ENCODE measurements around the gene RNASEH2C. TPM values are rescaled to one million over a fixed set of nuclear protein-coding genes. Genes with fewer than 3 reads are reported as not detected.

RNASEH2C gene
- total RNA-seq, 2 donors from 2014 or later, result 138 to 185 TPM

DNA sequence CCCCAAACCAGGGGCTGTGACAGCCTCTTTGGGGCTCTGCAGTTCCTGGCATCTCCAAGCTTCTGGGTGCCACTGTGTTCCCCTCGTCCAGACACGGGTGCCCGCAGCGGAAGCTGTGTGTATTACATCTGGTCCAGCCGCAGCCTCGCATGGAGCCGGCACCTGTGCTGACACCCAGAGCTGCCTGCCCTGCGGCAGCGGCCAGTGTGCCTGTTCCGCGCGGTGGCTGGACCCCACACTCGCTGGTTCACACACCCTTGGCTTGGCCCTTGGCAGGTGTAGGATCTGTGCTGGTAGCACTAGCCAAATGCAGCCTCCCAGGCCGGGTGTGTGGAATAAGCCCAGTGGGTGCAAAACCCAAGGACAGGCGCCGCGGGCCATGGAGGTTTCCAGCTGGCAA is 24.5 kb upstream of the RNASEH2C start:
- H3K4me3 ChIP-seq, result no peak overlapping the region

GRCh38 chr11:65744699-65745042 is 24.1 kb upstream of the RNASEH2C start:
- H3K9me3 ChIP-seq, result no peaks in the 10 kb centered on the region
- no peaks in the 10 kb centered on the region for H3K4me1 ChIP-seq (ENCODE audit: control insufficient read depth in 1 of 2, low read depth in 2 of 2)
- no peaks in the 10 kb centered on the region for H3K27me3 ChIP-seq (replicated peaks; ENCODE audit: insufficient read depth)
- ATAC-seq (ENCODE audit: insufficient number of reproducible peaks, low FRiP score, low read depth) (no peak), DNase-seq (ENCODE audit: low spot score) (no peak)
- TF ChIP-seq, protein P1, sequence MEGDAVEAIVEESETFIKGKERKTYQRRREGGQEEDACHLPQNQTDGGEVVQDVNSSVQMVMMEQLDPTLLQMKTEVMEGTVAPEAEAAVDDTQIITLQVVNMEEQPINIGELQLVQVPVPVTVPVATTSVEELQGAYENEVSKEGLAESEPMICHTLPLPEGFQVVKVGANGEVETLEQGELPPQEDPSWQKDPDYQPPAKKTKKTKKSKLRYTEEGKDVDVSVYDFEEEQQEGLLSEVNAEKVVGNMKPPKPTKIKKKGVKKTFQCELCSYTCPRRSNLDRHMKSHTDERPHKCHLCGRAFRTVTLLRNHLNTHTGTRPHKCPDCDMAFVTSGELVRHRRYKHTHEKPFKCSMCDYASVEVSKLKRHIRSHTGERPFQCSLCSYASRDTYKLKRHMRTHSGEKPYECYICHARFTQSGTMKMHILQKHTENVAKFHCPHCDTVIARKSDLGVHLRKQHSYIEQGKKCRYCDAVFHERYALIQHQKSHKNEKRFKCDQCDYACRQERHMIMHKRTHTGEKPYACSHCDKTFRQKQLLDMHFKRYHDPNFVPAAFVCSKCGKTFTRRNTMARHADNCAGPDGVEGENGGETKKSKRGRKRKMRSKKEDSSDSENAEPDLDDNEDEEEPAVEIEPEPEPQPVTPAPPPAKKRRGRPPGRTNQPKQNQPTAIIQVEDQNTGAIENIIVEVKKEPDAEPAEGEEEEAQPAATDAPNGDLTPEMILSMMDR (IDR thresholded peaks at IDR 0.05), result no peak
- H3K4me3 ChIP-seq, result no peak overlapping the region
- H3K36me3 ChIP-seq, result no peaks in the 10 kb centered on the region
- H3K27ac ChIP-seq, result no peak overlapping the region

More for the DNA sequence above, 24.5 kb upstream of the RNASEH2C start:
- ATAC-seq (ENCODE audit: insufficient number of reproducible peaks, low FRiP score, low read depth), result no peak
- Histone ChIP-seq H3K36me3 (no peaks in the 10 kb centered on the region), H3K27ac (no peak overlapping the region), H3K4me1 (ENCODE audit: control insufficient read depth in 1 of 2, low read depth in 2 of 2) (no peaks in the 10 kb centered on the region), H3K27me3 (replicated peaks; ENCODE audit: insufficient read depth) (no peaks in the 10 kb centered on the region), H3K9me3 (no peaks in the 10 kb centered on the region)
- no peak for DNase-seq (ENCODE audit: low spot score)
- TF ChIP-seq, protein P1 (IDR thresholded peaks at IDR 0.05), result no peak

- Histone ChIP-seq H3K27ac (no peak overlapping the region), H3K9me3 (no peaks in the 10 kb centered on the region), H3K36me3 (no peaks in the 10 kb centered on the region), H3K27me3 (replicated peaks; ENCODE audit: insufficient read depth) (no peaks in the 10 kb centered on the region), H3K4me1 (ENCODE audit: control insufficient read depth in 1 of 2, low read depth in 2 of 2) (no peaks in the 10 kb centered on the region), H3K4me3 (no peak overlapping the region)
- DNase-seq (ENCODE audit: low spot score), result no peak
- TF ChIP-seq, protein P1 (IDR thresholded peaks at IDR 0.05), result no peak
- ATAC-seq (ENCODE audit: insufficient number of reproducible peaks, low FRiP score, low read depth), result no peak
These were observed 23.6 kb upstream of the RNASEH2C start for GRCh38 chr11:65744026-65744698.

GRCh38 chr11:65743681-65744025 is 23.1 kb upstream of the RNASEH2C start:
- no peak for DNase-seq (ENCODE audit: low spot score)
- ATAC-seq (ENCODE audit: insufficient number of reproducible peaks, low FRiP score, low read depth), result no peak
- H3K27ac ChIP-seq, result no peak overlapping the region

GRCh38 chr11:65742353-65742752 is 21.8 kb upstream of the RNASEH2C start:
- DNase-seq (ENCODE audit: low spot score), result no peak
- Histone ChIP-seq H3K4me1 (ENCODE audit: control insufficient read depth in 1 of 2, low read depth in 2 of 2) (no peaks in the 10 kb centered on the region), H3K36me3 (no peaks in the 10 kb centered on the region), H3K4me3 (no peak overlapping the region), H3K9me3 (no peaks in the 10 kb centered on the region), H3K27me3 (replicated peaks; ENCODE audit: insufficient read depth) (no peaks in the 10 kb centered on the region), H3K27ac (no peak overlapping the region)
- TF ChIP-seq, protein P1 (IDR thresholded peaks at IDR 0.05), result no peak
- ATAC-seq (ENCODE audit: insufficient number of reproducible peaks, low FRiP score, low read depth), result no peak

More at GRCh38 chr11:65743681-65744025, 23.1 kb upstream of the RNASEH2C start:
- no peaks in the 10 kb centered on the region for H3K9me3 ChIP-seq
- no peaks in the 10 kb centered on the region for H3K4me1 ChIP-seq (ENCODE audit: control insufficient read depth in 1 of 2, low read depth in 2 of 2)
- H3K4me3 ChIP-seq, result no peak overlapping the region
- H3K36me3 ChIP-seq, result no peaks in the 10 kb centered on the region
- no peaks in the 10 kb centered on the region for H3K27me3 ChIP-seq (replicated peaks; ENCODE audit: insufficient read depth)
- TF ChIP-seq, protein P1 (IDR thresholded peaks at IDR 0.05), result no peak
